ENCODE results near the gene CST8. TPM values are rescaled to one million over a fixed set of nuclear protein-coding genes. Genes with fewer than 3 reads are reported as not detected.

CST8 gene
- total RNA-seq, 1 experiment from 2014 or later, result not detected

- in situ Hi-C loops (cut with HindIII; ENCODE audit: low pct_unique_long_range_greater_than_20kb, low sequenced_read_pairs), result no loop called here
- CTCF ChIA-PET, result interaction anchor here (1.0 kb wide), 1 partner anchor 165 kb away, joined by 3 read pairs; no protein-coding TSS in a partner anchor
- POLR2A ChIA-PET, result no interaction called here
Observed at GRCh38 chr20:23442436-23442835, 48.5 kb upstream of the CST8 start.

GRCh38 chr20:23444859-23445258, 46.1 kb upstream of the CST8 start:
- no peak overlapping the region for H3K27ac ChIP-seq (ENCODE audit: low read length)
- no TSS peak for BruUV-seq (replicated peaks)
- ATAC-seq, result no peak
- no peaks in the 10 kb centered on the region for H3K4me1 ChIP-seq (ENCODE audit: control insufficient read depth, insufficient read depth, low read length)
- intact Hi-C loops (cut with micrococcal nuclease; ENCODE audit: unreplicated experiment) (no loop called here), in situ Hi-C loops (cut with HindIII; ENCODE audit: low pct_unique_long_range_greater_than_20kb, low sequenced_read_pairs) (no loop called here)
- POLR2A ChIA-PET, result no interaction called here
- TF ChIP-seq SIN3A (IDR thresholded peaks at IDR 0.05; ENCODE audit: borderline replicate concordance, insufficient read depth, low read depth, low read length) (no peak), POLR2AphosphoS5 (IDR thresholded peaks at IDR 0.05; ENCODE audit: low read depth, low read length) (no peak), TCF7L2 (IDR thresholded peaks at IDR 0.05; ENCODE audit: low read depth, low read length) (no peak), CTCF (IDR thresholded peaks at IDR 0.05) (no peak)
- H3K9me3 ChIP-seq (ENCODE audit: control insufficient read depth, insufficient read depth, low read depth, low read length), result no peaks in the 10 kb centered on the region
- DNase-seq (ENCODE audit: low read depth, low spot score), result no peak
- H3K27me3 ChIP-seq (ENCODE audit: control insufficient read depth, insufficient read depth, low read length), result no peaks in the 10 kb centered on the region
- CTCF ChIA-PET, result no interaction called here
- no peak overlapping the region for H3K4me3 ChIP-seq (ENCODE audit: low read depth in 2 of 2, low read length in 2 of 2)
- H3K36me3 ChIP-seq (ENCODE audit: control insufficient read depth, insufficient read depth, low read length), result no peaks in the 10 kb centered on the region

More at GRCh38 chr20:23442436-23442835, 48.5 kb upstream of the CST8 start:
- ATAC-seq (no peak), DNase-seq (ENCODE audit: low read depth, low spot score) (no peak)
- intact Hi-C loops (cut with micrococcal nuclease; ENCODE audit: unreplicated experiment), result loop anchor here (1.0 kb wide), 1 partner anchor 164 kb away; no protein-coding TSS in a partner anchor
- Histone ChIP-seq H3K4me1 (ENCODE audit: control insufficient read depth, insufficient read depth, low read length) (no peaks in the 10 kb centered on the region), H3K36me3 (ENCODE audit: control insufficient read depth, insufficient read depth, low read length) (no peaks in the 10 kb centered on the region), H3K9me3 (ENCODE audit: control insufficient read depth, insufficient read depth, low read depth, low read length) (no peaks in the 10 kb centered on the region), H3K27me3 (ENCODE audit: control insufficient read depth, insufficient read depth, low read length) (no peaks in the 10 kb centered on the region), H3K27ac (ENCODE audit: low read length) (no peak overlapping the region), H3K4me3 (ENCODE audit: low read depth in 2 of 2, low read length in 2 of 2) (no peak overlapping the region)
- TF ChIP-seq POLR2AphosphoS5 (IDR thresholded peaks at IDR 0.05; ENCODE audit: low read depth, low read length) (no peak), TCF7L2 (IDR thresholded peaks at IDR 0.05; ENCODE audit: low read depth, low read length) (no peak), REST (IDR thresholded peaks at IDR 0.05; ENCODE audit: insufficient read depth in 1 of 2, low read depth in 2 of 2, low read length in 1 of 2) (no peak), SIN3A (IDR thresholded peaks at IDR 0.05; ENCODE audit: borderline replicate concordance, insufficient read depth, low read depth, low read length) (no peak), CTCF (IDR thresholded peaks at IDR 0.05) (no peak)
- BruUV-seq (replicated peaks), result no TSS peak

Data from Panc1 (cell line).